Activated CD4-positive, CD25-positive, alpha-beta regulatory T cell (primary cell): Measurements from ENCODE around the gene ARHGAP15.

Source experiments
- DNase-seq, 4 experiments: peaks; one replicate each; lab custom pipeline; 2025; lab: John Stamatoyannopoulos, UW

ARHGAP15 gene

GRCh38 chr2:143768991-143769390 is 639.8 kb downstream of the ARHGAP15 start:
- no peak for DNase-seq

- DNase-seq = no peak
Observed at GRCh38 chr2:143771939-143772338, 642.7 kb downstream of the ARHGAP15 start.

GRCh38 chr2:143776526-143777297 is 647.5 kb downstream of the ARHGAP15 start:
- DNase-seq = no peak

- no peak for DNase-seq
Observed at GRCh38 chr2:143779021-143779420, 649.8 kb downstream of the ARHGAP15 start.

- no peak for DNase-seq
Observed at GRCh38 chr2:143786026-143786765, 657.0 kb downstream of the ARHGAP15 start.

- DNase-seq = no peak
Observed at GRCh38 chr2:143787674-143788073, 658.5 kb downstream of the ARHGAP15 start.

- no peak for DNase-seq
Observed at GRCh38 chr2:143792602-143793001, 663.4 kb downstream of the ARHGAP15 start.

- no peak for DNase-seq
Observed at GRCh38 chr2:143793381-143793780, 664.2 kb downstream of the ARHGAP15 start.

GRCh38 chr2:143796051-143796450 is 666.8 kb downstream of the ARHGAP15 start:
- no peak for DNase-seq

GRCh38 chr2:143801561-143801960 is 672.3 kb downstream of the ARHGAP15 start:
- DNase-seq = no peak

GRCh38 chr2:143802242-143802641 is 673.0 kb downstream of the ARHGAP15 start:
- DNase-seq = no peak

- no peak for DNase-seq
Observed at GRCh38 chr2:143802871-143803650, 673.8 kb downstream of the ARHGAP15 start.

GRCh38 chr2:143803936-143804335 is 674.7 kb downstream of the ARHGAP15 start:
- DNase-seq = no peak

- no peak for DNase-seq
Observed at GRCh38 chr2:143805666-143806065, 676.4 kb downstream of the ARHGAP15 start.

- no peak for DNase-seq
Observed at GRCh38 chr2:143807192-143807591, 678.0 kb downstream of the ARHGAP15 start.

- DNase-seq = no peak
Observed at GRCh38 chr2:143807671-143808070, 678.5 kb downstream of the ARHGAP15 start.

- no peak for DNase-seq
Observed at GRCh38 chr2:143808166-143808565, 678.9 kb downstream of the ARHGAP15 start.

- no peak for DNase-seq
Observed at GRCh38 chr2:143815082-143815481, 685.9 kb downstream of the ARHGAP15 start.

- no peak for DNase-seq
Observed at GRCh38 chr2:143816916-143817315, 687.7 kb downstream of the ARHGAP15 start.
